Measurements from ENCODE around the gene MDFI.

MDFI gene

DNA sequence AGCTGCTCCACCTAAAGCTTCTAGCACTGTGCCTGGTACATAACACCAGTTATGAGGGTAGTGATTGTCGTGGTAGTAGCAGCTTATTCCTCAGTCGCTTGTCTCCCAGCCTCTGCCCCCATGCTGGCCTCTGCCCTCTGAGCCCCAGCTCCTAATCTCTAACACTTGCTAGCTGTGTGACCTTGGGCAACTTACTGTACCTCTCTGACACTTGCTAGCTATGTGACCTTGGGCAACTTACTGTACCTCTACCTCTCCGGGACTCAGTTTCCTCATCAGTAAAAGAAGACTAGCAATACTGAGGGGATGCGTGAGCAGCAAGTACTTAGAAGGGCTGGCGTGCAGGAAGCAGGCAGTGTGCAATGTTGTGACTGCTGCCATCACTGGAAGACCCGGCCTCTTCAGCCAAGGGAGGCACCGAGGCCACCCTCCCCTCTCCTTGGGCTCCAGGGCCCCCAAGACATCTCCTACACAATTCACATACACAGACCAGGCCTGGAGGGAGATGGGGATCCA, 9.9 kb downstream of the MDFI start:
- no peak for DNase-seq (ENCODE audit: extremely low read depth in 1 of 2, low read depth in 1 of 2)

DNA sequence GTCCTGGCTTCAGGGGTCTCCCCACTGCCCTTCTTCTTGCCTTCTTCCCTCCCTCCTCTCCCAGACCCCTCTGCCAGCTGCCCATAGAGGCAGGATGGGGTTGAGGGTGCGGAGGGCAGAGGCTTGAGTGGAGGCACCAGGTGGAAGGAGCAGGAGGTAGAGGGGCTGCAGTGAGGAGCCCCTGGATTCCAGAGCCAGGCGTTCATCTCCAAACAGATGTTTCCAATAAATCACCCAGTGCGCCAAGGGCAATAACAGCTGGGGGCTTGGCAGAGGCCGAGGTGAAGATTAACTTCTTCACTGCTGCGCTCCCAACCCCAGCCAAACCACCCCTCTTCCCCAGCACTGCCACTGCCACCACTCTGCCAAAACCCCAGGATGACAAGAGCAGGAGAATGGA, 10.7 kb downstream of the MDFI start:
- DNase-seq (ENCODE audit: extremely low read depth in 1 of 2, low read depth in 1 of 2), result no peak

DNA sequence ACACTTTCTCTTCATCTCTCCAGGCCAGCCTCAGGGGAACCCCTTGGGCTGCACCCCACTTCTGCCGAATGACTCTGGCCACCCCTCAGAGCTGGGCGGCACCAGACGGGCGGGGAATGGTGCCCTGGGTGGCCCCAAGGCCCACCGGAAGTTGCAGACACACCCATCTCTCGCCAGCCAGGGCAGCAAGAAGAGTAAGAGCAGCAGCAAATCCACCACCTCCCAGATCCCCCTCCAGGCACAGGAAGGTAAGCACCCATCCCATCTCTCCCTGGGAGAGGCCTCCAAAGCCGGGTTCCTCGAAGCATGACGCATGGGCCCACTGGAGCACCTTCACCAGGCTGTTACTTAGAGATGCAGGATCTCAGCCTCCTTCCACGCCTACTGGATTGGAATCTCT, 11.3 kb downstream of the MDFI start:
- no peak for DNase-seq (ENCODE audit: extremely low read depth in 1 of 2, low read depth in 1 of 2)

DNA sequence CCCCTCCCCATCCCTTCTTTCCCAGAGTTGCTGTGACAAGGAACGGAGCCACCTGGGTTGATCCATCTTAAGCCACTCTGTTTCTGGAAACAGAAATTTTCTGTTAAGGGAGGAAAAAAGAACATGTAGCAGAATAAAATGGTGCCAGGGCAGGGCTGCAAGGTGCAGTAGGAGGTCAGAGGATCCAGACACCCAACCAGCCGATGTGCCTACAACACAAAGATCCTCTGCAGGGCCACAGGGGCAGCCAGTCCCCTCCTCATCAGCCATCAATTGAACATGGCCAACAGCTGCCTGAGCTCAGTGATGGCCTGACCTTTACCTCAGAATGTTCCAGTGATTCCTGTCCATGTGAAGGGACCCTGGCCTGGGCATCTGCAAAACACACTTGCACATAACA, 11.9 kb downstream of the MDFI start:
- no peak for DNase-seq (ENCODE audit: extremely low read depth in 1 of 2, low read depth in 1 of 2)

DNA sequence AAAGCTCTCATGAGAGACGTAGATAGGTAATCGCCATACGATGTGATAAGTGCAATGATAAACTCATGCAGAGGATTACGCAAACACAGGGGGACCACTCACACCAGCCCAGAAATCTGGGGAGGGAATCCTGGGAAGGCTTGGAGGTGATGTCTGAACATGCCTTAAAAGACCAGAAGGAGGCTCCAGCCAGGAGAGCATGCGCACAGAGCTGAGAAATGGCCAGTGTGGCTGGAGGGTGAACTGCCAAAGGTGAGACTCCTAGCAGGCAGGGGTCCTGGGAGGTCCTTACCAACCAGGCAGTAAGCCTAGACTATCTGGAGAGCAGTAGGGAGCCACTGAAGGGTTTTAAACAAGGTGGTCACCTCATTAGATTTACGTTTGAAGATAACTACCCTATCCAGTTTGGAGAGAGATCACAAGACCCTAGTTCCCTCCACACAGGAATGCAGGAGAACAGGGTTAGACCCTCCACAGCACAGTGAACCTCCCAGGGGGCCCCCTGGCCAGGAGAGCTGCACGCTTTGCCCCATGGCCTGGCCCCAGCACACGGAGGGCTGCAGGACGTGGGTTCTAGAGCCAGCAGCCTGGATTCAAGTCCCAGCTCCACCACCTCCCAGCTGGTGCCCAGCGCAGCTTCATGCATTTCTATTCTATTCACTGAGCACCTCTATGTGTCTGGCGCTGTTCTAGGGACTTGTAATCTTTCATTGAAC, 13.1 kb downstream of the MDFI start:
- DNase-seq (ENCODE audit: extremely low read depth in 1 of 2, low read depth in 1 of 2), result no peak

DNA sequence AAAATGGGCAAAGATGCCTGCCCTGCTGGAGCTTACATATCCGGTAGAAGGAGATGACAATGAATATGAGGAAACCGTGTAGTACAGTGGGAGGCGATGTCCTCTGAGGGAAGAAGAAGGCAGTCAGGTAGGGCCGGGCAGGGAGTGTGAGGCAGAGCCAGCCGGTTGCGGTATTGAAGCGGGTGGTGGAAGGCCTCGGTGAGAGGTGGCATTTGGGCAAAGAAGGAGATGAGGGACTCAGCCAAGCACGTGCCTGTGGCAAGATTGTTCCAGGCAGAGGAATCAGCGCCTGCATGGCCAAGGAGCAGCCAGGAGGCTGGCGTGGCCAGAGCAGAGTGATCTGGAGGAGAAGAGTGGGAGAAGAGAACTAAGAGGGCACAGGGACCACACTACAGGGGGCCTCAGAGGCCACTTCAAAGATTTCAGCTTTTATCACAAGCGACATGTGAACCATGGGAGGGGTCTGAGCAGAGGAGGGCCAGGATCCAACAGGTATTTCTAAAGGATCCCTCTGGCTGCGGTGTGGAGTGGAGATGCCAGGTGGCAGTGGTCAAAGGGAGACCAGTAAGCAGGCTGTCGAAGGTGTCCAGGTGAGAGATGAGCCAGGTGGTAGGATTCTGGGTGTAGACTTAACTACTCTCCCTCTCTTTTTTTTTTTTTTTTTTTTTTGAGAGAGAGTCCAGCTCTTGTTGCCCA, 13.8 kb downstream of the MDFI start:
- no peak for DNase-seq (ENCODE audit: extremely low read depth in 1 of 2, low read depth in 1 of 2)

DNA sequence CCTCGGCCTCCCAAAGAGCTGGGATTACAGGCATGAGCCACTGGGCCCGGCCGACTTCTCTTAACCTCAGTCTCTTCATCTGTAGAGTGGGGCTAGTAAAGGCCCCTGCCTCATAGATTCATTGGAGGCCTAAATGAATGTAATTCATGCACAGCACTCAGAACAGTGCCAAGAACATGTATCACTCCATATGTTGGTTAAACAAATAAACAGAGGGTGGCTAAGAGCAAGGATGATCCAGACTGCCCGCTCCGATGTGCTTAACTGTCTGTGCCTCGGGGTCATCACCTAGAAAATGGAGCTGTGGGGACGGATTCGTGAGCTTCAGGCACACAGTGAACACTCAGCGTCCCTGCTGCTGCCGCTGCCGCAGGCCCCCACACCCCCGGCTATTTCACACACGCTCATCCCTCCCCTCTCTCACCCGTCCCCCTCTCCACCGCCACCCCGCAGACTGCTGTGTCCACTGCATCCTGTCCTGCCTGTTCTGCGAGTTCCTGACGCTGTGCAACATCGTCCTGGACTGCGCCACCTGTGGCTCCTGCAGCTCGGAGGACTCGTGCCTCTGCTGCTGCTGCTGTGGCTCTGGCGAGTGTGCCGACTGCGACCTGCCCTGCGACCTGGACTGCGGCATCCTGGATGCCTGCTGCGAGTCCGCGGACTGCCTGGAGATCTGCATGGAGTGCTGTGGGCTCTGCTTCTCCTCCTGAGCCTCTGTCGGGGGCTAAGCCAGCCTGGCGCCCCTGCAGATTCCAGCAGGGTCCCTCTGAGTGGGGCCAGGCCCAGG, 14.8 kb downstream of the MDFI start:
- no peak for DNase-seq (ENCODE audit: extremely low read depth in 1 of 2, low read depth in 1 of 2)

DNA sequence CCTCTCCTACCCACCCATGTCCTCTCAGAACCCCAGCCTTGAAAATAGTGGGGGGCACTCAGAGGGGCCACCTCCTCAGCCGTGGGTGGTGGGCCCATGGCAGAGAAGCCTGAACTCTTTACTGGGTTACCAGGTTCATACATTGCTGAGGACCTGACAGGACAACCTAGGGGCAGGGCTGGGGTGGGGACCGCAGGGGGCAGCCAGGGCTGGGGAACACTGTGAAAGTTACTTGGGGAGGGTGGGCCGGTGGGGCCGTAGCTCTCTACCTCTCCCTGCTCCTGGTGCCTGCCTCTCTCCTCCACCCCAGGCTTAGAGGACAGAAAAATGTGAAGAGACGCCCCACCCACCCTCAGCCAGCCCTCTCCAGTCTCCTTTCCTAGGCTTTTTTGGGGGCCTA, 15.4 kb downstream of the MDFI start:
- DNase-seq (ENCODE audit: extremely low read depth in 1 of 2, low read depth in 1 of 2), result no peak

DNA sequence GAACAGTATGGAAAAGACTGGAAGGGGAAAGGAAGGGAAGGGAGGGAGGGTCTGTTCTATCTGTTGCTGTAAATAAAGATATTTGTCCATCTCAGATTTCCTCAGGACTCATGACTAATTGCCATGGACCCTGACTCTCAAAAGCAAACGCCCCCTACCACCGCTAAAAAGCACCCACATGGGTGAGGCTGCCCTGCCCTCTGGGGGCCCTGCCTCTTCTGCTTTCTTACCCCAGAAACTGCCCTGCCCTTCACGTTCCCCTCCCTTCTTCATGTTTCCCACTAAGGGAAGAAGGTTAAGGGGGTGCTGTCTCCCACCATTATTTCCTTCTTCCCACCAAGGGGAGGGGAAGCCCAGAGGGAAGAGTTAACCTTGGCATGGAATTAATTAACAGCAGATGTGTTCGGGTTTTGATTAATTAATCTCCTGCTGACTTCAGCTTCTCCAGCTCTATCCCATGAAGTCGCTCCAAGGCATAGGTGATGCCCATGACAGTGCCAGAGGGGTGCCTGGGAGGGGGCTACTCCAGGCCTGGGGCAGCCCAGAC, 16.0 kb downstream of the MDFI start:
- DNase-seq (ENCODE audit: extremely low read depth in 1 of 2, low read depth in 1 of 2), result no peak

DNA sequence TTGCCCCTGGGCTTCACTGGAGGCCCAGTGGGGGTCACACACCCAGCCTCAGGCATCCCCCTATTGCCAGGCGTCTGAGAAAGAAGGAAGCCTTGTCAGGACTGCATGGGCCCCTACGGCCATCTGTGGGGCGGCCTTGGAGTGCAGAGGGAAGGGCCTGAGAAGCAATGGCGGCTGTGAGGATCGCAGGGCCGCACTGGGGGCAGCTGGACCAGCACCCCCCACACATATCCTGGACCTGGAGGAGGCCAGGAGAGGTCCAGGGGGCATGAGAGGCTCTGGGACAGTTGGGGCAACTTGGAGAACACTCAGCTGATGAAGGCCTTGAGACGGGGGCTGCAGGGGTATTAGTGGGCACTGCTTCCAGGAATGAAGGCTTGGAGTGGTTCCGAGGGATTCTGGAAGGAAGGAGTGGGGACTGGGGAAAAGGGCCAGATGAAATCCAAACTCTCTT, 16.5 kb downstream of the MDFI start:
- no peak for DNase-seq (ENCODE audit: extremely low read depth in 1 of 2, low read depth in 1 of 2)

DNA sequence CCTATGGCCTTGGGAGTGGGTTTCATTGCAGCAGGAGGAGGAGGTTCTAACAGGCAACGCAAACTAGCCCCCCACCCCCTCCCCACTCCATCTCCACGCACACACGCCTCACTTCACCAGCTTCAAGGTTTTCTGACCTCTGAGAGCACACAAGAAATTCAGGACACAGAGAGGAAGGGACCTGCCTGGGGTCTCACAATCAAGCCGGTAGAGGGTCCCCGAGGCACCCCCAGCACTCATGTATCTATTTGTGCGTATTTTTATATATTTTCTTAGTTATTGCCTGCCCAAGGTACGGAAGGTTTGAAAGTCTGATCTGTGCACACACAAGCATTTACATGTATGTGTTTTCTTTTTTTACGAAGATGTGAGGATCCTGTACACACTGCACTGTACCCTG, 16.9 kb downstream of the MDFI start:
- DNase-seq (ENCODE audit: extremely low read depth in 1 of 2, low read depth in 1 of 2), result no peak

DNA sequence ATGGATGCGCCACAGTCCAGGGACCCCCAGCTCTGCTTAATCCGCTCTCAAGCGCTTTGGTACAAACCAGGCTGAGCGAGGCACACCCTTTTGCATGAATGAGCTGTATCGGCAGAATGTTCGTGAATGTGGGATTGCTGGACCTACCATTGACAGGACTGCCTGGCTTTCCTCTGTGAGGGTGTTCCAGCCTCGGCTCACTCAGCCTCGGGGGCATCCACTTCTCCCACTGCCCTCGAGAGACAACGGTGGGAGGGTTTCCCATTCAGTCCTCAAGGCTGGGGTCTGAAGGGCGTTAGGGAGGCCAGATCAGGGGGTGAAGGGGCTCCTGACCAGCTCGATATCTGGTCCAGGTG, 17.4 kb downstream of the MDFI start:
- DNase-seq (ENCODE audit: extremely low read depth in 1 of 2, low read depth in 1 of 2), result no peak

DNA sequence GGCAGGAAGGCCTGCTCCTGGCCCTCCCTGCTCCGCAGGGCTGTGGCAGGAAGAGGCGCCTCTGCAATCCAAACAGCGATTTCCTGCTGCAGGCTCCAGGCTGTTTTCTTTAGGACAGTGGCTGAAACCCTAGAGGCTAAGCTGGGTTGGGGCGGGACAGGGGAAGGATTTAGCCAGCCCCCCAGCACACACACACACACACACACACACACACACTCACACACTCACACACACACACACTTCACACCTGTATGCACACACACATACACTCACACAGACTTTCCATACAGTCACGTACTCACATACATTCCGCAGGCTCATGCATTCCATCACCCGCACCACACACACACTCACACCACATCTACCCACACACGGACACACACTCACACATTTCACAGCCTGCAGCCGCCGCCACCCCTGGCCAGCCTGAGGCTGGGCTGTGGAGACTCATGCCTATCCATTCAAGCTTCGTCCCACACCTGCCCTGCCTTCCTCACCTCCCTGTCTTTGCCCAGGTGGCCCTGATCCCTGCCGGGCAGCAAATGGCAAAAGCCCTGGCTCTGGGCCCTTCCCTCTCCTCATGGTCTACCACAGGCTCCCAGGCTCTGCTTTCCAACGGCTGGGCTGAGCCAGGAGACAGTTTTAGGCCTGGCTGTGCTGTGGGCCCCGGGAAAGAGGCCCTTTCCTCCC, 17.9 kb downstream of the MDFI start:
- no peak for DNase-seq (ENCODE audit: extremely low read depth in 1 of 2, low read depth in 1 of 2)

DNA sequence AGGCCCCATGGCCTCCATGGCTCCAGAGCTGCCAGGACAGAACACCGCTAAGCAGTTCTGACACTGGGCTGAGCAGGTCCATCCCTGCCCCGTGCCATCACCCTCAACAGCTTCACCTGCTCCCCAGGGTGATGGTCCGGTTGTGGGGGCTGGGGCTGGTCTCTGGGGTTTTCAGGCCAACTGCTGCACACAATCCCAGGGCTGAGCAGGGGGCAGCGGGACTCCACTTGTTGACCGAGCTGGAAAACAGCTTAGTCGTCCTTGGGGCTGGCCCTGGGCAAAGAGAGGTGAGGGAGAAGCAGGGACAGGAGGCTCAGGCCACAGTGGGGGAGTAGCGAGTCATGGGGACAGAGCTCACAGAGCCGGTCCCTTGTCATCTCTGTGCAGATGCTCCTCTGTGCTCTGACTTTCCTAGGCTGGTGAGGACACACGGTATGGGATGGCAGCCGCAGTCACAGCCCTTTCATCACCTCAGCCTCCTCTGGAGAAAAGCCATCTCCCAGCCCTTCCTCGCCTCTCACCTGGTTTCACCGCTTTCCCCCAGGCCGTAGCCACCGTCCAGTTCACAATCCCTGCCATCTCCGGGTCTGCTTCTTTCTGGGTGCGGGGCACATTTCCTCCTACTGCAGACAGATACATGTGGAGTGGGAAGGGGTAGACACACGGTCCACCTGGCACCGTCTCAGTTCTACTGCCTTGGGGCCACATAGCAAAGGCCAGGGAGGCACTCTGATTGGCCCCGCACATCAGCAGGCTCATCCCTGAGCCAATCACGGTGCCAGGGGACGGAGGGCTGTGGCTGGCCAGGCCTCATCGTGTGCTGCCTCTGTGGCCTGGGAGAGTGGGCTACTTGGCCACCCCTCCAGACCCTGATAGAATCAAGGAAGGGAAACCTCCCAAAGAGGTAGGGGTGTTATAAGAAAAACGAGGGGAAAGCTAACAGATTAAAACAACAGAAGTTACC, 19.1 kb downstream of the MDFI start:
- DNase-seq (ENCODE audit: extremely low read depth in 1 of 2, low read depth in 1 of 2), result no peak

DNA sequence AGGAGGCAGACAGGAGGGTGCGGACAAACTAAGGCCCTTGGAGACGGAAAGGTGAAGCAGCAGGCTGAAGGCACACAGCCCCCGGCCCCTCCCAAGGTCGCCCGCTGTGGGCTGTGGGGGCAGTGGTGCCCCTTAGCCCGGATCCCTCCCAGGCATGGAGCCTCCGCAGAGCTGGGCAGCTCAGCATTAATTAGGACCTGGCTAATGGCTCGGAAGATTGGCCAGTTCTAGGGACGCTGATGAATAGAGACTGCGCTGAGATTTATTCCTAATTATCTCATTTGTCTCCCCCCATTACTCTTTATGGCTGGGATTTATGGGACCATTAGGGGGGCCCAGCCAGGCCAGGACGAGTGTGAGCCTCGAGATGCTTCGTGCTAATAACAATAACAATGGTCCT, 20.4 kb downstream of the MDFI start:
- no peak for DNase-seq (ENCODE audit: extremely low read depth in 1 of 2, low read depth in 1 of 2)

DNA sequence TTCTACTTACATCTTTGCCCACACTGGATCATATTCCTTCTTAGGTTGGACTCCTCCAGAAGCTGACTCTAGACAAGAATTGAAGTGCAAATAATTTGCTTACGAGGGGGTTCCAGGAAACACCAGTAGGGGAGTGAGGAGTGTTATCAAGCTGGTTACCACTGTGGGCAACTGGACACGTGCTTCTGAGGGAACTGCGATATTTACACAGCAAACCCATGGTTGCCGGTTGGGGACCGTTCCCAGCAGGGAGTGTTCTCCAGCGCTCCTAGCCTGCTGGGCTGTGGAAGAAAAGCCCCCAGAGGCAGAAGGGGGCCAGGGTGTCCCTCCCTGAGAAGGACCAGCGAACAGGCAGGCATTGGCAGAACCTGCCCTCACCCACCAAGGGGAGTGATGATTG, 21.7 kb downstream of the MDFI start:
- no peak for DNase-seq (ENCODE audit: extremely low read depth in 1 of 2, low read depth in 1 of 2)

DNA sequence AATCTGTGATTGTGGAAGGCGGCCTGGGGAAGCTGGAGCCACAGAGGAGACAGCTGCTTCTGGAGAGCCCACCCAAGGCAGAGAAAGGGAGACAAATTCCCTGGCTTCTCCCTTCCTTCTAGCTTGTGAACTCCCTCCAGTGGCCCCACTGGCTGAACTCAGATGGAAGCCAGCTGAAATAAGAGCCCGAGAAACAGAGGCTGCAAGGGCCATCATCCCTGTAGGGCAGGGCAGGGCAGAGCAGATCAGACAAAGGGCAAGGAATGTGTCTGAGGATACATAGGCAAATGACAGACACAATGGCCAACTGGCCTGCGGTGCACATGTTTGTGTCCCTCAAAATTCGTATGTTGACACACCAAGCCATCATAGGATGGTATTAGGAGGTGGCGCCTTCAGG, 25.3 kb downstream of the MDFI start:
- DNase-seq (ENCODE audit: extremely low read depth in 1 of 2, low read depth in 1 of 2), result no peak

DNA sequence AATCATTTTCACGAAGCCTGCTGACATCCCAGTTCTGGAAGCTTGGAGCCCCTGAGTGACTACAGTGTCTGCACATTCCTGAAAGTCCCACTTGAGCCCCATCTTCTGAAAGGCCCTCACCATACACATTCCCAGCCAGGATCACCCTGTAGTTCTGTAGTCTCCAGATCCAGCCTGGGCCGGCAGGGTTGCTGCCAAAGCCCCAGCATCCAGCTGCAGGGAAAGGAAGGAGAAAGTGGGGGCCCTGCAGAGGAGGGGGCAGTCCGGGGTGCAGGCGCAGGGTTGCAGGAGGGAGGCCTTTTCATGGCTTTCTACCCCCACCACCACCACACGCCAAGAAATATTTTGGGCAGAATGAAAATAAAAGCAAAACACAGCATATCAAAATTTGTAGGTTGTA, 26.0 kb downstream of the MDFI start:
- DNase-seq (ENCODE audit: extremely low read depth in 1 of 2, low read depth in 1 of 2), result no peak

DNA sequence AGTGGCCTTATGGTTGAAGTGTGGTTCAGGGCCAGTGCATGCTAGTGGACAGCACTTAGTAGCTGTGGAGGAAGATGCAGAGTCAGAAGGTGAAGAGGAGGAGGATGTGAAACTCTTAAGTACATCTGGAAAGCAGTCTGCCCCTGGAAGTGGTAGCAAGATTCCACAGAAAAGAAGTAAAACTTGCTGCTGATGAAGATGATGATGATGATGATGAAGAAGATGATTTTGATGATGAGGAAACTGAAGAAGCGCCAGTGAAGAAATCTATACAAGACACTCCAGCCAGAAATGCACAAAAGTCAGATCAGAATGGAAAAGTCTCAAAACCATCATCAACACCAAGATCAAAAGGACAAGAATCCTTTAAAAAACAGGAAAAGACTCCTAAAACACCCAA, 28.9 kb downstream of the MDFI start:
- DNase-seq (ENCODE audit: extremely low read depth in 1 of 2, low read depth in 1 of 2), result no peak

DNA sequence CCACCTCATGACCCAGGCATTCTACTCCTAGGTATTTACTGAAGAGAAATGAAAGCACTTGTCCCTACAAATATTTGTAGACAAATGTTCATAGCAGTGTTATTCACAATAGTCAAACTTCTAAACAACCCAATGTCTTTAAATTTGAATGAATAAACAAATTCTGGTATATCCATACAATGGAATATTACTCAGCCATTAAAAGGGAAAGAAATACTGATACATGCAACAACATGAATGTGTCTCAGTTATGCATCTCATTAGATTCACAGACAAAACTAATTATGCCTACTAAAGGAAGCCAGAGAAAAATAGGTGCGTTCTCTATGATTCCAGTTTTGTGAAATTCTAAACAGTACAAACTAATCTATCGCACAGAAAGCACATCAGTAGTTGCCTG, 30.7 kb downstream of the MDFI start:
- no peak for DNase-seq (ENCODE audit: extremely low read depth in 1 of 2, low read depth in 1 of 2)
